AG09309 (cell line): Measurements from ENCODE around the gene URAD.
"Not testable (repeated sequence)": the region's sequence is repeated elsewhere in the genome, so short reads cannot be mapped to it uniquely, and the experiment has no call there.

Experiments
- DNase-seq: peaks from one replicate; pipeline ENCODE4 v3.0.0-alpha.2; 2010; ENCODE audit warnings: low read depth
- H3K4me3 ChIP-seq: 2 replicates; pipeline ENCODE4 v1.5.1; 2011; ENCODE audit warnings: mild to moderate bottlenecking, low read depth, low read length, moderate library complexity; ENCODE audit not compliant: control insufficient read depth
- TF ChIP-seq, protein P1 (sequence below): IDR thresholded peaks from 2 replicates; pipeline ENCODE4 v1.5.1; 2011; ENCODE audit warnings: mild to moderate bottlenecking, low read depth, low read length, inconsistent platforms; ENCODE audit not compliant: insufficient read depth, control insufficient read depth; ENCODE audit errors: missing control alignments

URAD gene, protein sequence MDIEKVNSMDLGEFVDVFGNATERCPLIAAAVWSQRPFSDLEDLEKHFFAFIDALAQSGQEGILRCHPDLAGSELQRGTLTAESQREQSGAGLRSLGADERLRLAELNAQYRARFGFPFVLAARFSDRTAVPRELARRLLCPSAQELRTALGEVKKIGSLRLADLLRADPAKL

DNA sequence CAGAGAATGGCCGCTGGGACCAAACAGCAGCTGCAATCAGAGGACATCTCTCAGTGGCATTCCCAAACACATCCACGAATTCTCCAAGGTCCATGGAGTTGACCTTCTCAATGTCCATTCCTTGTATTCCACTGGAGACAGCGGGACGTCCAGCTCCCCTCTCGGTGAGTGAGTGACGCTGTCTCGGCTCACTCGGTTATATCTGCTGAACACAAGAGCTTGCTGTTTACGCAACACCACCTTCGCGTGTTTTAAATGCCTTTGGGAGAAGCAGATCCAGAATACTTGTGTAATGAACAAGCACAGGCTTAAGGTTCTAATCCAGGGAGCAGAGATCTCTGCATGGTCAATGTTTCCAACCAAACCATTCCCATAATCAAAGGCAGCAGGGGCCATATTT is at the start of gene URAD:
Gene URAD, minus strand, starts transcription at position 174 of the 400 bp plus-strand sequence. Its CDS starts 56 bp downstream, at position 118.
- TF ChIP-seq, protein P1, sequence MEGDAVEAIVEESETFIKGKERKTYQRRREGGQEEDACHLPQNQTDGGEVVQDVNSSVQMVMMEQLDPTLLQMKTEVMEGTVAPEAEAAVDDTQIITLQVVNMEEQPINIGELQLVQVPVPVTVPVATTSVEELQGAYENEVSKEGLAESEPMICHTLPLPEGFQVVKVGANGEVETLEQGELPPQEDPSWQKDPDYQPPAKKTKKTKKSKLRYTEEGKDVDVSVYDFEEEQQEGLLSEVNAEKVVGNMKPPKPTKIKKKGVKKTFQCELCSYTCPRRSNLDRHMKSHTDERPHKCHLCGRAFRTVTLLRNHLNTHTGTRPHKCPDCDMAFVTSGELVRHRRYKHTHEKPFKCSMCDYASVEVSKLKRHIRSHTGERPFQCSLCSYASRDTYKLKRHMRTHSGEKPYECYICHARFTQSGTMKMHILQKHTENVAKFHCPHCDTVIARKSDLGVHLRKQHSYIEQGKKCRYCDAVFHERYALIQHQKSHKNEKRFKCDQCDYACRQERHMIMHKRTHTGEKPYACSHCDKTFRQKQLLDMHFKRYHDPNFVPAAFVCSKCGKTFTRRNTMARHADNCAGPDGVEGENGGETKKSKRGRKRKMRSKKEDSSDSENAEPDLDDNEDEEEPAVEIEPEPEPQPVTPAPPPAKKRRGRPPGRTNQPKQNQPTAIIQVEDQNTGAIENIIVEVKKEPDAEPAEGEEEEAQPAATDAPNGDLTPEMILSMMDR = no peak
- DNase-seq = peak; percentile 28
- H3K4me3 ChIP-seq = no peak within 1 kb of the TSS

DNA sequence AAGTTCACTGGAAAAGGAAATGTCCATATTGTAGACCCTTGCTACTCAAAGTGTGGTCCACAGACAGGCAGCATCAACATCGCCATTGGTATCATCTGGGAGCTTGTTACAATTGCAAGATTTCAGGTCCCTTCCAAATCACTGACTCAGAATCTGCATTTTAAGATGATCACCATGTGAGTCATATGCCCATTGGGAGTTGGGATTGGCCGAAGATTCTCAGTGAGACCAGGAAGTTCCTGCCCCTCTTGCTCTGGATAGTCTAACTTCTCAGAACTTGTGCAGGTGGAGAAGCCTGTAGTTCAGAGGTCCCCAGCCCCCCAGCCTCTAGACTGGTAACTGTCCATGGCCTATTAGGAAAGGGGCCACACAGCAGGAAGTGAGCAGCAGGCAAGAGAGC is 48.9 kb upstream of the URAD start:
- no peak overlapping the region for H3K4me3 ChIP-seq
- TF ChIP-seq, protein P1 = no peak
- DNase-seq = no peak

DNA sequence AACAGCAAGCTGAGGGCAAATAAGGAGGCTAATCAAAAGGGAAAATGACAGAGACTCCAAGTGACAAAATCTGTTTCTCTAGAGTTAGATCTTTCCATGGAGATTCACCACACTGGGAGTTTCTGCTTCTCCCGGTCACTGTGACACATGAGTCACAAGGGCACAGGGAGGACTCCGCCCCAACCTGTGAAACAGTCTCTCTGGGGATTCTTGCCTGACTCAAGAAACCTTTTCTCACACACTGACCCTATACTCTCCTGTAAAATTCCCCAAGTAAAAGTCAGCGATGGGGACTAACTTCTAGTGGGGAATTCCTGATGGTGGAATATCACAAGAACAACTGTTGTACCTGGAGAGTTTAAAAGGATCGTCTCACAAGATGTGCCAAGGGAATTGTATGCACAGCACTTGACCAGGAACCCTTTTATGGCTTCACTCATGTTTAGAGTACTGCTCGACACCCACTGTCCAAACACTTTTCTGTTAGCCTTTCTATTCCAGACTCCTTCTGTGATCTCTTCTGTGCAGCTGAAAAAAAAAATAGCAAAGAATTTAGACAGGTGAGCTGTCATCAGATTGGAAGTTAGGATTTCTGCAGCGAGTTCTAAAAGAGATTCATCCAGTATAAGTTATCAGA is 46.8 kb upstream of the URAD start:
- TF ChIP-seq, protein P1 = no peak
- H3K4me3 ChIP-seq = no peak overlapping the region
- no peak for DNase-seq

DNA sequence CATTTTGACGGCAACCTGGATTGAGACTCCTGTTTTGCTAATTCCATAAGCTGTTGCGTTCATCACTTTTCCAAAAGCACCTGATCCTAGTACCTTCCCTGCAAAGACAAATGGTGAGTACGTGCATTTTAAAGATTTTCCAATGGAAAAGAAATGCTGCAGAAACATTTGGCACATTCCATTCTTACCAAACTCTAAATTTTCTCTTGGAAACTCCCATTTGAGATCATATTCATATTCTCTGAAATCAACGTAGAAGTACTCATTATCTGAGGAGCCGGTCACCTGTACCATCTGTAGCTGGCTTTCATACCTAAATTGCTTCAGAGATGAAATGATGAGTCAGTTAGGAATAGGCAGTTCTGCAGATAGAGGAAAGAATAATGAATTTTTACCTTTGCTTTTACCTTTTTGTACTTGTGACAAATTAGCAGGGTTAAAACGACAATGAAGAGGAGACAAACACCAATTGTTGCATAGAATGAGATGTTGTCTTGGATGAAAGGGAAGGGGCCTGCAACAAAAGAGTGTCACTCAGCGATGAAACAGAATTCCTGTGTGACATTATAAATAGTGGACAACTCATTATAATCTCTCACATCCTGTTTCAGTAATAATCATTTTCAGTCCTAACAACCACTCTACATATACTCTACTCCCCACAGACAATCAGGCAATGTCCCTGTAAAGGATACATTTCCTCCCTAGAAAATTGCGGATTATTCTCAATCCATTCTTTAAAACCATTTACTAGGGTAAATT is 45.6 kb upstream of the URAD start:
- TF ChIP-seq, protein P1 = no peak
- no peak overlapping the region for H3K4me3 ChIP-seq
- DNase-seq = no peak

DNA sequence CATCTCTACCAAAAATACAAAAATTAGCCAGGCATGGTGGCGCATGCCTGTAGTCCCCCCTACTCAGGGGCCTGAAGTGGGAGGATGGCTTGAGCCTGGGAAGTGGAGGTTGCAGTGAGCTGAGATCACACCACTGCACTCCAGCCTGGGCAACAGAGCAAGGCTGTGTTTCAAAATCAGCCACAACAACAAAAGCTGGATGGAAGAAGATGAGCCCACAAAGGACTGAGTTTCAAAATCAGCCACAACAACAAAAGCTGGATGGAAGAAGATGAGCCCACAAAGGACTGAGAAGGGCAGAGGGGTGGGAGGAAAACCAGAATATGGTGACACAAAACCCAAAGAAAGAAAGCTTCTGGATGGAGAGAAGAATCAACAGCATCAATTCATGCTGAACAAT is 43.9 kb upstream of the URAD start:
- not testable (repeated sequence) for DNase-seq

DNA sequence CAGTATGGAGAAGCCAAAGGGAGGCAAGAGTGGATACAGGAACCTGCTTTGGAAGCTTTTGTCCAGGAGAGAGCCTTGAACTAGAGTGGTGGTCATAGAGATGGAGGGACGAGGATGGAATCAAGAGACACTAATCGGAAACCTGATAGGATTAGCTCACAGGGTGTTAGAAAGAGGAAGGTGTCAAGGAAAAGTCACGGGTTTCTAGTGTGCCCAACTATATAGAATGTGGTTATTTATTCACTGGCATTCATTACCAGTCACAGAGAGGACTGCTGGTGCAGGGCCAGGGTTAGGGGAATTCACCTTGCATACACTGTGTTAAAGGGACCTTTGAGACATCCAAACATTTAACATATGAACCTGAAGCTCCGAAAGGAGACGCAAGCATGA is 43.4 kb upstream of the URAD start:
- DNase-seq = no peak
- no peak overlapping the region for H3K4me3 ChIP-seq
- TF ChIP-seq, protein P1 = no peak

More for the DNA sequence above, 43.9 kb upstream of the URAD start:
- not testable (repeated sequence) for H3K4me3 ChIP-seq

DNA sequence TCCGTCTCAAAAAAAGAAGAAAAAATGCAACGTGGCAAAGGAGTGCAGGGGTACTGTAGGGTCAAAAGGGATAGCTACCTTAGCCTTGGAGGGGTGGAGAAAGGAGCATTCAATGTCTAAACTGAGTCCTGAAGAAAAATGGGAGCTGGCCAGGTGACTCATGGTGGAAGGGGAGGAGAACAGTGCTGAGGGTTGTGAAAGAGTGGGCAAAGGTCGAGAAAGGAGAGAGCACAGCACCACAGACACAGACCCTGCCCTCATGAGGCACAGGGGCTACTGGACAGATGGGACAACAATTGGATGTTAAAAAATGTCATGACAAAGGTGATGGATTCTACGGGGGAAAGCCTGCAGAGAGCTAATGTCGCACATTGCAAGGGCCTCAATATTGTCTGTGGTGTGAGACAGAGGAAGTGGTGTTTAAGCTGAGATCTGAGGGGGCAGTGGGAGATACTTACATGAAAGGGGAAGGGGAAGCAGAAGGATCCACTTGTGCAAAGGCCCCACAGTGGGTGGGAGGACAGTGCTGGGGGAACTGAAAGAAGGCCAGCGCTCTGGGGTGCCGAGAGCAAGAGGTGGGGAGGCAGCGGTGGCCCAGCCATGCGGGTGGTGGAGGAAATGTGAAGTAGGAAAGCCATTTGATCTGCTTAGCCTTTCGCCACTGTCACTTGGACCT is 42.9 kb upstream of the URAD start:
- TF ChIP-seq, protein P1 = no peak
- no peak for DNase-seq
- no peak overlapping the region for H3K4me3 ChIP-seq
